Measurements from ENCODE around the gene HAO1.

DNA sequence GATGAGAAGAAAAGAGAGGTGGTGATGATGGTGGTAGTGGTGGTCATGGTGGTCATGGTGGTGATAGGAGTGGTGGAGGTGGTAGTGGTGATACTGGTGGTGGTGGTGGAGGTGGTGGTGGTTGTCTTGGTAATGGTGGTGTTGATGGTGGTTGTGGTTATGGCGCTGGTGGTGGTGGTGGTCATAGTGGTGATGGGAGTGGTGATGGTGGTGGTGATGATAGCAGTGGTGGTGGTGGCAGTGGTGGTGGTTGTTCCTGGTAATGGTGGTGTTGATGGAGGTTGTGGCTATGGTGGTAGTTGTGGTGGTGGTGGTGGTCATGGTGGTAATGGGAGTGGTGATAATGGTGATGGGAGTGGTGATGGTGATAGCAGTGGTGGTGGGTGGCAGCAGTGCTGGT, 36.8 kb downstream of the HAO1 start:
- TF ChIP-seq, protein P1, sequence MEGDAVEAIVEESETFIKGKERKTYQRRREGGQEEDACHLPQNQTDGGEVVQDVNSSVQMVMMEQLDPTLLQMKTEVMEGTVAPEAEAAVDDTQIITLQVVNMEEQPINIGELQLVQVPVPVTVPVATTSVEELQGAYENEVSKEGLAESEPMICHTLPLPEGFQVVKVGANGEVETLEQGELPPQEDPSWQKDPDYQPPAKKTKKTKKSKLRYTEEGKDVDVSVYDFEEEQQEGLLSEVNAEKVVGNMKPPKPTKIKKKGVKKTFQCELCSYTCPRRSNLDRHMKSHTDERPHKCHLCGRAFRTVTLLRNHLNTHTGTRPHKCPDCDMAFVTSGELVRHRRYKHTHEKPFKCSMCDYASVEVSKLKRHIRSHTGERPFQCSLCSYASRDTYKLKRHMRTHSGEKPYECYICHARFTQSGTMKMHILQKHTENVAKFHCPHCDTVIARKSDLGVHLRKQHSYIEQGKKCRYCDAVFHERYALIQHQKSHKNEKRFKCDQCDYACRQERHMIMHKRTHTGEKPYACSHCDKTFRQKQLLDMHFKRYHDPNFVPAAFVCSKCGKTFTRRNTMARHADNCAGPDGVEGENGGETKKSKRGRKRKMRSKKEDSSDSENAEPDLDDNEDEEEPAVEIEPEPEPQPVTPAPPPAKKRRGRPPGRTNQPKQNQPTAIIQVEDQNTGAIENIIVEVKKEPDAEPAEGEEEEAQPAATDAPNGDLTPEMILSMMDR (conservative IDR thresholded peaks at IDR 0.05; ENCODE audit: low read length), result no peak
- TF ChIP-seq EZH2phosphoT487 (IDR thresholded peaks at IDR 0.05; ENCODE audit: borderline replicate concordance, low read depth, low read length), result no peak

Data from OCI-LY7 (cell line).